Measurements from ENCODE around the gene ERGIC3.
A peak's percentile ranks its signal among the peaks of the same experiment; 100 is the strongest.

Gene ERGIC3

GRCh38 chr20:35541783-35542662, at the start of gene ERGIC3:
TSS of gene ERGIC3 (plus strand) at chr20:35542078. CDS start at chr20:35542098, 20 bp downstream.
- DNase-seq (ENCODE audit: low read depth in 3 of 3): peak; percentile 96 to 99 (median 98)

- DNase-seq (ENCODE audit: low read depth in 3 of 3): no peak
Observed at GRCh38 chr20:35492352-35492751, 49.5 kb upstream of the ERGIC3 start.

- DNase-seq (ENCODE audit: low read depth in 3 of 3): no peak
Observed at GRCh38 chr20:35496481-35496880, 45.4 kb upstream of the ERGIC3 start.

- no peak for DNase-seq (ENCODE audit: low read depth in 3 of 3)
Observed at GRCh38 chr20:35497320-35497719, 44.6 kb upstream of the ERGIC3 start.

- no peak for DNase-seq (ENCODE audit: low read depth in 3 of 3)
Observed at GRCh38 chr20:35497780-35498189, 44.1 kb upstream of the ERGIC3 start.

- DNase-seq (ENCODE audit: low read depth in 3 of 3): no peak
Observed at GRCh38 chr20:35499271-35499670, 42.6 kb upstream of the ERGIC3 start.

GRCh38 chr20:35502352-35502751, 39.5 kb upstream of the ERGIC3 start:
- no peak for DNase-seq (ENCODE audit: low read depth in 3 of 3)

GRCh38 chr20:35503281-35503680, 38.6 kb upstream of the ERGIC3 start:
- no peak for DNase-seq (ENCODE audit: low read depth in 3 of 3)

- no peak for DNase-seq (ENCODE audit: low read depth in 3 of 3)
Observed at GRCh38 chr20:35503841-35504561, 37.9 kb upstream of the ERGIC3 start.

- no peak for DNase-seq (ENCODE audit: low read depth in 3 of 3)
Observed at GRCh38 chr20:35504751-35505150, 37.1 kb upstream of the ERGIC3 start.

GRCh38 chr20:35506179-35506578, 35.7 kb upstream of the ERGIC3 start:
- no peak for DNase-seq (ENCODE audit: low read depth in 3 of 3)

- no peak for DNase-seq (ENCODE audit: low read depth in 3 of 3)
Observed at GRCh38 chr20:35506872-35507638, 34.8 kb upstream of the ERGIC3 start.

GRCh38 chr20:35508493-35509218, 33.2 kb upstream of the ERGIC3 start:
- no peak for DNase-seq (ENCODE audit: low read depth in 3 of 3)

GRCh38 chr20:35510951-35511735, 30.7 kb upstream of the ERGIC3 start:
- DNase-seq (ENCODE audit: low read depth in 3 of 3): no peak

- no peak for DNase-seq (ENCODE audit: low read depth in 3 of 3)
Observed at GRCh38 chr20:35511814-35512420, 30.0 kb upstream of the ERGIC3 start.

- no peak for DNase-seq (ENCODE audit: low read depth in 3 of 3)
Observed at GRCh38 chr20:35514371-35514932, 27.4 kb upstream of the ERGIC3 start.

- DNase-seq (ENCODE audit: low read depth in 3 of 3): no peak
Observed at GRCh38 chr20:35515341-35515740, 26.5 kb upstream of the ERGIC3 start.

- DNase-seq (ENCODE audit: low read depth in 3 of 3): no peak
Observed at GRCh38 chr20:35515949-35516645, 25.8 kb upstream of the ERGIC3 start.

GRCh38 chr20:35517125-35517524, 24.8 kb upstream of the ERGIC3 start:
- no peak for DNase-seq (ENCODE audit: low read depth in 3 of 3)
